GM23248 (cell line): ENCODE results near the gene SUN1.

Experiments used
- EZH2 ChIP-seq: fragments of 200-600 bp; sonication (generic); IDR thresholded peaks from 2 replicates; pipeline ENCODE4 v1.6.1; 2018; ENCODE audit warnings: antibody characterized with exemption, mild to moderate bottlenecking; ENCODE audit not compliant: insufficient read depth, poor library complexity, severe bottlenecking
- EZH2phosphoT487 ChIP-seq: fragments of 200-600 bp; sonication (generic); IDR thresholded peaks from 2 replicates; pipeline ENCODE4 v1.6.1; 2018; ENCODE audit warnings: antibody characterized with exemption, moderate library complexity, mild to moderate bottlenecking, low read depth; ENCODE audit not compliant: insufficient read depth

- TF ChIP-seq EZH2phosphoT487 (no peak), EZH2 (no peak)
Measured at GRCh38 chr7:889391-889790, 57.1 kb downstream of the SUN1 start.
